Adrenal gland (tissue), 12 donors: ENCODE results near the gene ZNF644. TPM values are rescaled to one million over a fixed set of nuclear protein-coding genes. Genes with fewer than 3 reads are reported as not detected.

Source experiments
- DNase-seq, 7 donors: peaks; one replicate each; pipeline ENCODE4 v3.0.0-alpha.2; 2019 to 2020
- H3K27ac ChIP-seq, 5 donors: fragments of 200-600 bp; sonication (generic) in 4 of 5; 1 replicate in 3 of 5; 2 replicates in 2 of 5; pipeline versions ENCODE4 v1.5.1 to v1.8.0; 2016 to 2020; ENCODE audit warnings: mild to moderate bottlenecking in 1 of 5
- H3K27me3 ChIP-seq: fragments of 200-600 bp; 2 replicates; pipeline ENCODE4 v1.8.0; 2021
- H3K36me3 ChIP-seq, 2 donors: fragments of 200-600 bp; replicated peaks in 1 of 2; 1 replicate in 1 of 2; 2 replicates in 1 of 2; pipeline versions ENCODE4 v1.5.1 to v1.8.0; 2018 to 2022
- H3K4me1 ChIP-seq, 2 donors: fragments of 200-600 bp; replicated peaks in 1 of 2; 1 replicate in 1 of 2; 2 replicates in 1 of 2; pipeline versions ENCODE4 v1.5.1 to v1.8.0; 2018 to 2021
- H3K4me3 ChIP-seq, 4 donors: fragments of 200-600 bp; sonication (generic) in 3 of 4; one replicate each; pipeline ENCODE4 v1.5.1; 2016 to 2018
- H3K9me3 ChIP-seq, 3 donors: fragments of 200-600 bp; sonication (generic) in 1 of 3; replicated peaks in 1 of 3; 1 replicate in 2 of 3; 2 replicates in 1 of 3; pipeline versions ENCODE4 v1.5.1 to v1.8.0; 2016 to 2021
- CTCF ChIP-seq, 6 experiments: fragments of 450-650 bp in 4 of 6; fragments of 200-600 bp in 2 of 6; sonication (generic) in 1 of 6; IDR thresholded peaks; 1 replicate in 5 of 6; 2 replicates in 1 of 6; pipeline versions ENCODE4 v1.5.1 to v1.8.0; 2016 to 2021; ENCODE audit warnings: antibody characterized with exemption in 6 of 6, mild to moderate bottlenecking in 2 of 6, moderate library complexity in 1 of 6
- POLR2A ChIP-seq, 2 donors: fragments of 450-650 bp; IDR thresholded peaks; one replicate each; pipeline ENCODE4 v1.6.1; 2017; ENCODE audit warnings: antibody characterized with exemption in 2 of 2, mild to moderate bottlenecking in 2 of 2, moderate library complexity in 1 of 2
- WGBS, 4 donors: extraction: QIAGEN DNeasy Blood & Tissue Kit in 2 of 4; methylation state at CpG; one replicate each; pipeline versions ENCODE4 v1.1.5 to v1.1.7; 2013 to 2017; 5-methylcytosine and 5-hydroxymethylcytosine counted together
- intact Hi-C, 2 donors: fragments of 100-400 bp; cut with DNase I; formaldehyde crosslinking; loops; one replicate each; pipeline versions ENCODE4 v1.14.1 to v1.15.0; 2022 to 2023
- polyA plus RNA-seq, 3 donors: library from polyadenylated mRNA; stranded (reverse); fragments of 200-250 nt in 2 of 3; fragments of 350-450 nt in 1 of 3; fragmentation: Illumina TruSeq in 1 of 3; extraction: RNeasy Lipid Tissue Mini Kit (QIAGEN cat#74804) in 1 of 3; gene quantifications; one replicate each; pipeline ENCODE4 v1.2.3, GENCODE V29; 2013 to 2014
- total RNA-seq, 9 donors: library from RNA; depleted of rRNA in 4 of 9; stranded (reverse); fragments of >200 nt in 4 of 9; fragments of 120-200 nt in 1 of 9; fragmentation: NEBNext Ultra II Directional in 1 of 9; extraction: Animal tissue kit (Norgen Biotek cat#: 25700) in 1 of 9; gene quantifications; one replicate each; pipeline versions ENCODE4 v1.1.0 to v1.2.4, GENCODE V29; 2013 to 2023
- donor health status: healthy with polysubstance abuse.
- donor health status: Bipolar disorder and iron deficiency.
- donor health status: DM: yes; HTN: yes; CAD: no.
- donor health status: DM: no; HTN: no; CAD: no.
- donor health status: DM: no; HTN: no; CAD: no.
- donor health status: DM: yes; HTN: yes; CAD: no.

Gene ZNF644
- total and polyA plus RNA-seq, 12 donors, result 15.7 to 60.2 (median 33.3) TPM

GRCh38 chr1:91015358-91015780 lies 6.5 kb downstream of the ZNF644 start:
- Histone ChIP-seq H3K9me3 (no peaks in the 10 kb centered on the region), H3K4me1 (peaks cover 5 to 43% of the 10 kb centered on the region in 2 donors), H3K27me3 (no peaks in the 10 kb centered on the region), H3K27ac (no peak overlapping the region), H3K36me3 (no peaks in the 10 kb centered on the region), H3K4me3 (no peak overlapping the region)
- TF ChIP-seq POLR2A (IDR thresholded peaks at IDR 0.05) (no peak), CTCF (IDR thresholded peaks at IDR 0.05) (no peak)
- no peak for DNase-seq
- intact Hi-C loops, result no loop called here
- 83 to 95% (median 91%) methylated on average over 4 of the region's 4 CpGs for WGBS, 4 donors

- DNase-seq, result no peak
- intact Hi-C loops, result no loop called here
- no peak for TF ChIP-seq CTCF (IDR thresholded peaks at IDR 0.05)
- no peak for TF ChIP-seq POLR2A (IDR thresholded peaks at IDR 0.05)
- WGBS, 4 donors, result 95 to 100% (median 97%) methylated on average over 1 of the region's 1 CpG
- peaks cover 0 to 38% of the 10 kb centered on the region in 2 donors for H3K4me1 ChIP-seq
- no peak overlapping the region for H3K4me3 ChIP-seq
- H3K36me3 ChIP-seq, result no peaks in the 10 kb centered on the region
- no peak overlapping the region for H3K27ac ChIP-seq
- H3K27me3 ChIP-seq, result no peaks in the 10 kb centered on the region
- no peaks in the 10 kb centered on the region for H3K9me3 ChIP-seq
Measured at GRCh38 chr1:91014475-91014874, 7.4 kb downstream of the ZNF644 start.

- intact Hi-C loops, result no loop called here
- TF ChIP-seq POLR2A (IDR thresholded peaks at IDR 0.05) (no peak), CTCF (IDR thresholded peaks at IDR 0.05) (no peak)
- WGBS, 4 donors, result 89 to 93% (median 92%) methylated on average over 4 of the region's 4 CpGs
- H3K4me1 ChIP-seq, result peaks cover 0 to 35% of the 10 kb centered on the region in 2 donors
- no peaks in the 10 kb centered on the region for H3K27me3 ChIP-seq
- no peaks in the 10 kb centered on the region for H3K9me3 ChIP-seq
- H3K27ac ChIP-seq, result no peak overlapping the region
- DNase-seq, result no peak
- no peaks in the 10 kb centered on the region for H3K36me3 ChIP-seq
- H3K4me3 ChIP-seq, result no peak overlapping the region
Measured at GRCh38 chr1:91013302-91013701, 8.5 kb downstream of the ZNF644 start.

- Histone ChIP-seq H3K4me3 (no peak overlapping the region), H3K9me3 (no peaks in the 10 kb centered on the region), H3K27ac (no peak overlapping the region), H3K36me3 (no peaks in the 10 kb centered on the region), H3K4me1 (peaks cover 0 to 24% of the 10 kb centered on the region in 2 donors), H3K27me3 (no peaks in the 10 kb centered on the region)
- TF ChIP-seq POLR2A (IDR thresholded peaks at IDR 0.05), result no peak
- no peak for TF ChIP-seq CTCF (IDR thresholded peaks at IDR 0.05)
- WGBS, 4 donors, result 84 to 93% (median 92%) methylated on average over 4 of the region's 4 CpGs
- intact Hi-C loops, result no loop called here
- DNase-seq, result no peak
Measured at GRCh38 chr1:91012196-91012595, 9.6 kb downstream of the ZNF644 start.
